CD4-positive, alpha-beta T cell treated with Interleukin-4 for 4 hours (primary cell): ENCODE data around the gene PGAP3.

Experiments
- DNase-seq: peaks from one replicate; pipeline ENCODE4 v3.0.0-alpha.2; 2020

The PGAP3 gene

GRCh38 chr17:39636587-39636926, 51.3 kb downstream of the PGAP3 start:
- no peak for DNase-seq

DNA sequence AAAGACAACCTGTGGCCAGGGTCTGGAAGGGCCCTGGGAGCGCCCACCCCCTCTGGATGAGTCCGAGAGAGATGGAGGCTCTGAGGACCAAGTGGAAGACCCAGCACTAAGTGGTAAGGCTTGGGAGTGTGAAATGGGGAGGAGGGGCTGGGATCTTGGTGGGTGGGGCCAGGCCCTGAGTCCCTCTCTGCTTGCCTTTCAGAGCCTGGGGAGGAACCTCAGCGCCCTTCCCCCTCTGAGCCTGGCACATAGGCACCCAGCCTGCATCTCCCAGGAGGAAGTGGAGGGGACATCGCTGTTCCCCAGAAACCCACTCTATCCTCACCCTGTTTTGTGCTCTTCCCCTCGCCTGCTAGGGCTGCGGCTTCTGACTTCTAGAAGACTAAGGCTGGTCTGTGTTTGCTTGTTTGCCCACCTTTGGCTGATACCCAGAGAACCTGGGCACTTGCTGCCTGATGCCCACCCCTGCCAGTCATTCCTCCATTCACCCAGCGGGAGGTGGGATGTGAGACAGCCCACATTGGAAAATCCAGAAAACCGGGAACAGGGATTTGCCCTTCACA, 52.2 kb downstream of the PGAP3 start:
- no peak for DNase-seq

DNA sequence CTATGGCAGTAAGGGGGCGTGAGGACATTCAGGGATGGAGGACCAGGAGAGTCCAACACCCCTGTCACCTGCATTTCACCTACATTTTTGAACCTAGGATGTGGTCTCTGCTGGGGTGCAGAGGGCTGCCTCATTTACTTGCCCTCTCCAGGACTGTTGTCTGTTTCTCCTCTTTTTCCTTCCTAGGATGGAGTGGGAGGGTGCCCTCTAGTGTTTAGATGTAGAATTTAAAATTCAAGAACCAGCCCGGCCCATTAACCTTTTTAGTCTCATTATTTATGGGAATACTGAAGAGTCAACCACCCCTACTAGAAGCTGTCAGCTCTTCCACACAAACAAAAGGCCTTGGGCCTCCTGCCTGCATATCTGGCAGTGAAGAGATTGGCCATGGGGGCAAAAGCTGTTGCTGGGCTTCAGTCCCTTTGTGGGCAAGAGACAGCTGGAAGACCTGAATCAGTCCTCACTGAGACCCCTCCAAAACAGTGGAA, 53.4 kb downstream of the PGAP3 start:
- DNase-seq, result peak; percentile 45

- DNase-seq, result no peak
Observed at GRCh38 chr17:39633570-39634183, 54.2 kb downstream of the PGAP3 start.

DNA sequence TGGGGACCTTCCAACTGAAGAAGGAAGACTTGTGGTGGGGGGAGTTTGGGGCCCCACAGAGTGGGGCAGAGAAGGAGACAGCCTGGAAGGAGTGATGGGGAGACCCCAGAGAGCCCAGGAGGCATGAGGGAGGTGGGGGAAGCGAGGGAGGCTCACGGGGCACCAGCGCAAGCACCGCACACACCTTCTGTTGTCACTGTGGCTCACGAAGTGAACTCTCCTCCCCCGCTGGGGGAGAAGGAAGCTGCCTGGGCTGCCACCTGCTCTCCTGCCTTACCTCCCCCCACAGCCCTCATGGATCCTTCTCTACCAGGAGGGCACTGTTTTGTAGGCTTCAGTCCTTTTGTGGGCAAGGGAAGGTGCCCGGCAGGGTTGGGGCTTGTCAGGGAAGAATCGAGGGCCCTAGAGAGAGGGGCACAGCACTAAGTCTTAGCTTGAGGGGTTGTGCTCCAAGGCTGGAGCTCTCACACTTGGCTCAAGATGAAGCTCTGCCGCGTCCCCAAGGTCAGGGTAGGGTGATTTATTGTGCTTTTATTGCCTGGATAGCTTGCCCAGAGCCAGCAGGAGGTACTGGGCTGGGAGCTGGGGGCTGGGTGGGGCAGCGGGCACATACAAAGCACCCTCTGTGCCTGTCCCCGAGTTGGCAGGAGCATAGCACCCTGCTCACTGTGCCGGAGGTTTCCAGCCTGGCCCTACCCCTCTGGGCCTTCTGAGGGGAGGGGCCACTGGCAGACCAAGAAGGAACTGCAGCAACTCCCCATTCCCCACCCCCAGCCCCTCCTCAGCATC, 55.5 kb downstream of the PGAP3 start:
- DNase-seq, result no peak

DNA sequence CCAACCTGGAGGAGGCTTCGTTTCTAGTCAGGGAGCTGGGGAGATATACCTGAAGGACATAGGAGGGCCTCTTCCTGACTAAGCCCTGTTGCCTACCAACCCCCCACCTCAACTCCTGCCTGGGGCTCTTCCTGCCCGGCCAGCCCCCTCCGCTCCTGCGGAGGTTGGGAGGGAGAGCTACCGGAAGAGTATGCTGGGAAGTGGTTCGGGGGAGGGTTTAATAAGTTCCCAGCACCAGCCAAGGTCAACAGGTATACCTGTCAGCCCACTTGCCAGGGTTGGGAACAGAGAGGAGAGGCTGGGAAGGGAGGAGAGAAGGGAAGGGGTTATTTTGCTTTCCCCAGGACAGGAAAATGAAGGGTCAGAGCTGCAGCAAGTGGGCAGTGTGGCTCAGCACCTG, 56.5 kb downstream of the PGAP3 start:
- no peak for DNase-seq

DNA sequence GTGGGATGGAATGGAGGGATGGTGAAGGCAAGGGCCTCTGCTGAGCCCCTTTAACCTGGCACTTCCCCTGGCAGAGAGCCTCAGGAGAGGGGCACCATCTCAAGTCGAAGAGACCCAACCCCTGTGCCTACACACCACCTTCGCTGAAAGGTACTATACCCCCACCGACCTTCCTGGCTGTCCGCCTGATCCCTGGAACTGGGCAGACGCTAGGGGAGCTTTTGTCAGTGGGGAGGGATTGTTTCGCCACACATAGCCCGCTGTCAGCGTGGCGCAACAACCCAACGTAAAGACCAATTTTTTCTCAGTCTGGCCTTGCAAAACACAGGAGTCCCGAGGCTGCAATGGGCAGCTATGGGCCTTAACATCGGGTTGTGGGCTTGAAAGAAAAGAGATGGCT, 58.0 kb downstream of the PGAP3 start:
- no peak for DNase-seq

DNA sequence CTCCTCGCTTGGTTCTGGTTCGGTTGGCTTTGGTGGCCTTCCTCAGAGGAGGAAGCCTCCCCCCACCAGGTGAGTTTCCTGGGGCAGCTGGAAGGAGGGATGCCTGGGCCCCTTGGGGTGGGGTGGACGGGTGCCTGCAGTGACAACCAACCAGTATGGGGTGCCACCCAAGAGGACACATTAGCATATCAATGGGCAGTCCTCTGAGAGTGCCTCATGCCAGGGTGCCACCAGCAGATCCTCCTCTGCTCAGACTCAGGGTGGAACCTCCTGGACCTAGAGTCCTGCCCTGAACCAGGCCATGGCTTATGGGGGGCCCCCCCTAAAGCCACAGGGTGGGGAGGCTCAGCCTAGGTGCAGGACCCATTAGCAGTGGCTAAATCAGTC, 58.4 kb downstream of the PGAP3 start:
- no peak for DNase-seq

- DNase-seq, result no peak
Observed at GRCh38 chr17:39628655-39629493, 59.0 kb downstream of the PGAP3 start.

GRCh38 chr17:39627712-39628516, 59.9 kb downstream of the PGAP3 start:
- DNase-seq, result no peak

- no peak for DNase-seq
Observed at GRCh38 chr17:39627047-39627711, 60.7 kb downstream of the PGAP3 start.

DNA sequence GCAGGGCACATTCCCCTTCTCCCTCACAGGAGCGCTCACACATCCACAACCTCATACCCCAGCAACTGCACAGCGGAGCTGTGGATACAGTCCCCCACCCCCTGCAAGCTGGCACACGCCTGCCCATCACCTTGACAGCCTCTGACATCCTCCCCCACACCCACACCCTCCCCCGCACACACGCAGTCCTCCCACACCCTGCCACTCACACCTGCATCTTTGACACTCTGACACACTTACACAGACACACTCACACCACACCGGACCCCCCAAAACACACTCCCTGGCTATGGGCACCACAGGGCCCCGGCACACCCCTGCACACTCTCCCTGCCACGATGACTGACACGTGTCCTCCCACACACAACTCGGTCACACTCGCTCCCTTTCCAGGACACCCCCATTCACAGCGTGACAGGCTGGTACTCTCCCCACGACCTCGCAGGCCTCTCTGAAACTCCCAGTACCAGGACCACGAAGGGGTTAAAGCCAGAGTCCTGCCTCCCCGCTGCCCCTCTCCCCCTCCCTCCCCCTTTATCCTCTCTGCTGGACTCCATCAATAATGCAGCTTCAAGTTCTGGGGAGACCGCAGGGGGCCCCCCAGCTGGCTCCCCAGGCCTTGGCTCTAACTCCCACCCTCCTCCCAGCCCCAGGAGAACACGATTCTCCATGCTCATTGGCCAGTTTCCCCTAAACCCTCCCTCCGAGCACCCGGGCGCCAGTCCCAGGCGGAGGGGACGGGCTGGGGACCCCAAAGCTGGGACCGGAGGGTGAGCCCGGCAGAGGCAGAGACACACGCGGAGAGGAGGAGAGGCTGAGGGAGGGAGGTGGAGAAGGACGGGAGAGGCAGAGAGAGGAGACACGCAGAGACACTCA, 61.4 kb downstream of the PGAP3 start, which contains the start of gene PPP1R1B:
TSS of gene PPP1R1B (plus strand) at position 782 of the 876 bp plus-strand sequence. CDS start 441 bp downstream, outside the sequence.
- DNase-seq, result no peak

GRCh38 chr17:39625198-39625785, 62.6 kb downstream of the PGAP3 start:
- no peak for DNase-seq

- no peak for DNase-seq
Observed at GRCh38 chr17:39624313-39624712, 63.5 kb downstream of the PGAP3 start.

- peak; percentile 84 for DNase-seq
Observed at GRCh38 chr17:39623356-39623950, 64.4 kb downstream of the PGAP3 start.

GRCh38 chr17:39622380-39623006, 65.4 kb downstream of the PGAP3 start:
- DNase-seq, result peak; percentile 67

GRCh38 chr17:39621523-39622379, 66.1 kb downstream of the PGAP3 start:
- peak; percentile 82 for DNase-seq
